Measurements from ENCODE around the gene ETV5. TPM values are rescaled to one million over a fixed set of nuclear protein-coding genes. Genes with fewer than 3 reads are reported as not detected.

ETV5 gene
- total RNA-seq, 1 donor = 54.8 TPM

DNA sequence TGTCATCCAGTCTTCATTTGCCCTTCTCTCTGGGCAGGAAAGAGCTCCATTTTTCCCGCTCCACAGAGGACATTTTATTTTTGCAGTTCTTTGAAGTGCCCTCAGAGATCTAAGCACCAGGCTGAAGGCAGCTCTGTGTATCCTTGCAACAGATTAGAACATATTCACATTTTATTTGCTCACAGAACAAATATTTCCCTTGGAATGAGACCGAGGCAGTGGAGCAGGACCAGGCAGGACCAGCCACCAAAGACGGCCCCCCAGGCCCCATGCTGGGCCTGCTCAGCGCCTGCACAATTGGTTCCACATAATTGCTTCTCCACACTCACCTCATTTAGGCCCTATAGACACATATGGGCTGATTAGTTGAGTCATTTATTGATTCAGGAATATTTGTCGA lies 15.7 kb upstream of the ETV5 start:
- no peak overlapping the region for H3K4me3 ChIP-seq (ENCODE audit: low read depth, low read length)
- DNase-seq (ENCODE audit: low read depth) = no peak
- TF ChIP-seq, protein P1, sequence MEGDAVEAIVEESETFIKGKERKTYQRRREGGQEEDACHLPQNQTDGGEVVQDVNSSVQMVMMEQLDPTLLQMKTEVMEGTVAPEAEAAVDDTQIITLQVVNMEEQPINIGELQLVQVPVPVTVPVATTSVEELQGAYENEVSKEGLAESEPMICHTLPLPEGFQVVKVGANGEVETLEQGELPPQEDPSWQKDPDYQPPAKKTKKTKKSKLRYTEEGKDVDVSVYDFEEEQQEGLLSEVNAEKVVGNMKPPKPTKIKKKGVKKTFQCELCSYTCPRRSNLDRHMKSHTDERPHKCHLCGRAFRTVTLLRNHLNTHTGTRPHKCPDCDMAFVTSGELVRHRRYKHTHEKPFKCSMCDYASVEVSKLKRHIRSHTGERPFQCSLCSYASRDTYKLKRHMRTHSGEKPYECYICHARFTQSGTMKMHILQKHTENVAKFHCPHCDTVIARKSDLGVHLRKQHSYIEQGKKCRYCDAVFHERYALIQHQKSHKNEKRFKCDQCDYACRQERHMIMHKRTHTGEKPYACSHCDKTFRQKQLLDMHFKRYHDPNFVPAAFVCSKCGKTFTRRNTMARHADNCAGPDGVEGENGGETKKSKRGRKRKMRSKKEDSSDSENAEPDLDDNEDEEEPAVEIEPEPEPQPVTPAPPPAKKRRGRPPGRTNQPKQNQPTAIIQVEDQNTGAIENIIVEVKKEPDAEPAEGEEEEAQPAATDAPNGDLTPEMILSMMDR (IDR thresholded peaks at IDR 0.05; ENCODE audit: insufficient read depth, low read depth, low read length) = no peak

DNA sequence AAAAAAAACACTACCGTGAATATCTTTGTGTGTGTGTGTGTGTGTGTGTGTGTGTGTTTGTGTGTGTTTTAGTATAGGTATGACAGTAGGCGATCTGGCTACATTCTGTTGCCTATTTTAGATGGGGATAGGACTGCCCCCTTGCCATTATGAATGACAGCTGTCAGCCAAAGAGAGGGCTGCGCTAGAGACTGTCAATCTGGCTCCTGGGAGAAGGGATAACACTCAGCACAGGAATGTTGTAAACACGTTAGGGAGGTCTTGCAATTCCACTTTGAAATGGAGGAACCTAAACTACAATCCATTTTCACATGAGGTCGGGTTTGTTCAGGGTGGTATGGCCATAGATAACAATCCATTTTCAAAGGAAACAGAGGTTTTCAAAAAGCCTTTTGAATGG lies 14.1 kb upstream of the ETV5 start:
- no peak for DNase-seq (ENCODE audit: low read depth)
- TF ChIP-seq, protein P1 (IDR thresholded peaks at IDR 0.05; ENCODE audit: insufficient read depth, low read depth, low read length) = no peak
- H3K4me3 ChIP-seq (ENCODE audit: low read depth, low read length) = no peak overlapping the region

DNA sequence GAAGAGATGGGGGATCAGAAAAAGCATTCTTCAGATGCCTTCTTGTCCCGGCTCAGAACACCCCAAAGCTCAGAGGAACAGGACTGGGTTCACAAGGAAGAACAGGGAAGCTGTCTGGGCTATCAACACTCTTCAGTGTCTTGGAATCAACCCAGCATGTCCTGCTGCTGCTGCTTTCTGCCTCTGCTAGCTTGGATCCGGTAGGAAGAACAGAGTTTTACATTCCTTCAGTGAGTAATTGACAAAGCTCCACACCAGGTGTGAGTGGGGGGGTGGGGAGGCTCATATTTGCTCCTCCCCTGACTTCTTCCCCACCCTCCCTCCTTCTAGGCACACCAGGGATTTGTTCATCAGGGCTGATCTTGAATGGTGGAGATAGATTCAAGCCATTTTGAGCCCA lies 13.1 kb upstream of the ETV5 start:
- no peak for DNase-seq (ENCODE audit: low read depth)
- TF ChIP-seq, protein P1 (IDR thresholded peaks at IDR 0.05; ENCODE audit: insufficient read depth, low read depth, low read length) = no peak
- no peak overlapping the region for H3K4me3 ChIP-seq (ENCODE audit: low read depth, low read length)

DNA sequence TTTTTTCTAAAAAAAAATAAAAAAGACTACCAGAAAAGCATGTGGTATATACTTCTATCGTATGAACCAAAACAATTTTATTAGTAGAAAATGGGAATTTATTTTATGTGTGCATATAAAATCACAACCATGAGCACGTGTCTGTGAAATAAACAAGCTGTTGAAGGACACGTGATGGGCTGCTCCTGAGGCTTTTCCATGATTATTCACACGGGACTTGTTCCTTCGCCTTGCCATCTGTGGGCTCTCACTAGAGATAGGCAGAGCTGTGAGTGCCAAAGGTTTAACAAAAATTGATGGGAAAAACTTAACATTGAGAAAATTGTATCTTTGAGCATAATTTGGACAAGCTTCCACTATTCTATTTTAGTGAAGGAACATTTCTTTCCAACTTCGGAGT lies 12.4 kb upstream of the ETV5 start:
- no peak overlapping the region for H3K4me3 ChIP-seq (ENCODE audit: low read depth, low read length)
- no peak for DNase-seq (ENCODE audit: low read depth)
- TF ChIP-seq, protein P1 (IDR thresholded peaks at IDR 0.05; ENCODE audit: insufficient read depth, low read depth, low read length) = no peak

DNA sequence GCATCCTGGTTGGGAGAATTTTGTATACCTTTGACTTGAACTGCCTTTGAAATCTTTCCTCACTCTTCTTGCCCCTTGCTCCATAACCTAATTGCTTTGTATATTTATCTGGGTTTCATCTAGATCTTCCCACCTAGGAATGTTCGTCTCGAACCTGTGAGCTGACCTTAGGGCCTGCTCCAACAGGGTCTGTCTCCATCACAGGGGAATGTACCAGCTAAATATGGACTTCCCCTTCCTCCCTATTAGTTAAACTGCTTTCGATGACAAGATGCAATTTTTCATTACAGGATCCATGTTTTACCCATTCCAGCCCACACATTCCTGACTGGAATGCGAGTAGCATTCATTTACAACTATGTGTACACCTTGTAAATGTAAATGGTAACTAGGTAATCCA lies 10.6 kb upstream of the ETV5 start:
- DNase-seq (ENCODE audit: low read depth) = no peak
- no peak overlapping the region for H3K4me3 ChIP-seq (ENCODE audit: low read depth, low read length)
- TF ChIP-seq, protein P1 (IDR thresholded peaks at IDR 0.05; ENCODE audit: insufficient read depth, low read depth, low read length) = no peak

DNA sequence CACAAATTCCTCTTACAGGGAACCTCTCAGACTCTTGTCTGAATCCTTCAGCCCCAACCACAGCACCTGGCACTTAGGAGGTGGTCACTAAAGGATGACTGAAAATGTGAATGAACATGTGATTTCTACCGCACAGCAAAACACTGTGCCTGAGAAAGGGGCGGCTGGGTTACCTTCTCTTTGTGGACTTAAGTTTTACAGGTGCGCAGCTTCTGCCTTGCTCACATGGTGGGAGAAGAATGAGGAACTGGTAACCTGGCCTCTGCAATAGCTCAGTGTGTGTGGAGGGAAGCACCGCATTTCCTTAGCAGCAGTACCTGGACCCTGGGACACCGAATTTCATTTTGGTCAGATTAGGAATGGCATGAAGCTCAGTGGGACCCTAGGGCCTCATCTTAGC lies 9.8 kb upstream of the ETV5 start:
- TF ChIP-seq, protein P1 (IDR thresholded peaks at IDR 0.05; ENCODE audit: insufficient read depth, low read depth, low read length) = no peak
- DNase-seq (ENCODE audit: low read depth) = no peak
- H3K4me3 ChIP-seq (ENCODE audit: low read depth, low read length) = no peak overlapping the region

DNA sequence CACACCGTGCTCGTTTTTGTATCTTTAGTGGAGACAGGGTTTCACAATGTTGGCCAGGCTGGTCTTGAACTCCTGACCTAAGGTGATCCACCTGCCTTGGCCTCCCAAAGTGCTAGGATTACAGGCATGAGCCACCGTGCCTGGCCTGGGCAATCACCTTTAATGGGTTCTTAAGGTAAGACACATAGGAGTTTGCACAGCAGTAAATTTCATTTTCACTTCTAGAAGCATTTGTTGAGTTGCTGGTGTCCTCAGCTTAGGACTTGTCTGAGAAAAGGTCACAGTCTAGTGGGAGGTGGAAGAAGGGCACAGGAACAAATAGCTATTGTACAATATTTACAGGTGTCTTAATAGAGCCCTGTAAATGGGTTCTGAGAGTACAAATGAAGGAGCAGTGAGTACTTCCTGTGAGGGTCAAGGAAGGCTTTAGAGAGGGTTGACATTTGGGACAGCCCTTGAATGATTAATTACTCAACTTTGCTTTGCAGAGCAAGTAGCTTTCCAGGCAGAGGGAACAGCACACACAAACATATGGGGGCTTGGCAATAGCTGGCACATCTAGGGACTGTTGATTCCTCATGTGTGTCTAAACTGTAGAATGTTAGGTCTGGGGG lies 8.7 kb upstream of the ETV5 start:
- TF ChIP-seq, protein P1 (IDR thresholded peaks at IDR 0.05; ENCODE audit: insufficient read depth, low read depth, low read length) = no peak
- no peak overlapping the region for H3K4me3 ChIP-seq (ENCODE audit: low read depth, low read length)
- no peak for DNase-seq (ENCODE audit: low read depth)

Measured in fibroblast of villous mesenchyme (primary cell).